HepG2 (cell line): ENCODE measurements around the gene PLXND1.

Experiments
- EZH2 ChIP-seq: conservative IDR thresholded peaks from 2 replicates; pipeline ENCODE4 v1.6.1; 2012; ENCODE audit warnings: mild to moderate bottlenecking, low read depth, low read length, moderate library complexity
- KDM5A ChIP-seq: fragments of 200-600 bp; sonication (generic); IDR thresholded peaks from 2 replicates; pipeline ENCODE4 v1.7.0; 2018; ENCODE audit warnings: antibody characterized with exemption, mild to moderate bottlenecking, low read length, borderline replicate concordance
- TCF12 ChIP-seq, 2 experiments: fragments of 450-650 bp in 1 of 2; sonication (generic) in 1 of 2; formaldehyde crosslinking in 1 of 2; IDR thresholded peaks; 2 replicates each; pipeline versions ENCODE4 v1.6.1 to v1.8.0; 2017 to 2022; ENCODE audit warnings: antibody characterized with exemption in 1 of 2, mild to moderate bottlenecking in 1 of 2, missing genetic modification reagents in 1 of 2, moderate library complexity in 1 of 2
- TGIF2 ChIP-seq: IDR thresholded peaks from 2 replicates; pipeline ENCODE4 v1.6.1; 2016; ENCODE audit warnings: control low read depth, missing compliant biosample characterization
- TF ChIP-seq, protein P1 (sequence below): sonication (generic); formaldehyde crosslinking; IDR thresholded peaks from 2 replicates; pipeline ENCODE4 v1.9.0; 2022; ENCODE audit warnings: low read depth, missing genetic modification reagents
- TF ChIP-seq, protein P2 (sequence below): sonication (generic); formaldehyde crosslinking; conservative IDR thresholded peaks from 2 replicates; pipeline ENCODE4 v1.4.0; 2020; ENCODE audit warnings: missing genetic modification reagents
- TF ChIP-seq, protein P3 (sequence below): sonication (generic); formaldehyde crosslinking; IDR thresholded peaks from 2 replicates; pipeline ENCODE4 v1.4.0; 2020; ENCODE audit warnings: low read depth, missing genetic modification reagents
- TF ChIP-seq, protein P4 (sequence below), 2 experiments: IDR thresholded peaks; 2 replicates each; pipeline ENCODE4 v1.6.1; 2011 to 2012; ENCODE audit warnings: low read length in 2 of 2, borderline replicate concordance in 1 of 2, low read depth in 1 of 2, mild to moderate bottlenecking in 1 of 2, moderate library complexity in 1 of 2

DNA sequence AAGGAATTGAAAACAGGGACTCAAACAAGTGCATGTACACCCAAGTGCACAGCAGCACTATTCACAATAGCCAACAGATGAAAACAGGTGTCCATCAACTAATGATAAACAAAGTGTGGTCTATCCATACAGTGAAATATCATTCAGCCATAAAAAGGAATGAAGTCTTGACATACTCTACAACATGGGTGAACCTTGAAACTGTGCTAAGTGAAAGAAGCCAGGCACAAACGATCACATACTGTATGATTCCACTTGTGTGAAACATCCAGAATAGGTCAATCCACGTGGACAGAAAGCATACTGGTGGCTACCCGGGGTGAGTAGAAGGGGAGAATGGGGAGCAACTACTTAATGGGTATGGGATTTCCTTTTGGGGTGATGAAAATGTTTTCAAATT lies 29.6 kb upstream of the PLXND1 start:
- TF ChIP-seq, protein P1, sequence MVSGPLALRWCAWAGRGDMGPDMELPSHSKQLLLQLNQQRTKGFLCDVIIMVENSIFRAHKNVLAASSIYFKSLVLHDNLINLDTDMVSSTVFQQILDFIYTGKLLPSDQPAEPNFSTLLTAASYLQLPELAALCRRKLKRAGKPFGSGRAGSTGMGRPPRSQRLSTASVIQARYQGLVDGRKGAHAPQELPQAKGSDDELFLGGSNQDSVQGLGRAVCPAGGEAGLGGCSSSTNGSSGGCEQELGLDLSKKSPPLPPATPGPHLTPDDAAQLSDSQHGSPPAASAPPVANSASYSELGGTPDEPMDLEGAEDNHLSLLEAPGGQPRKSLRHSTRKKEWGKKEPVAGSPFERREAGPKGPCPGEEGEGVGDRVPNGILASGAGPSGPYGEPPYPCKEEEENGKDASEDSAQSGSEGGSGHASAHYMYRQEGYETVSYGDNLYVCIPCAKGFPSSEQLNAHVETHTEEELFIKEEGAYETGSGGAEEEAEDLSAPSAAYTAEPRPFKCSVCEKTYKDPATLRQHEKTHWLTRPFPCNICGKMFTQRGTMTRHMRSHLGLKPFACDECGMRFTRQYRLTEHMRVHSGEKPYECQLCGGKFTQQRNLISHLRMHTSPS (CRISPR knock-in tag), result no peak
- TF ChIP-seq, protein P2, sequence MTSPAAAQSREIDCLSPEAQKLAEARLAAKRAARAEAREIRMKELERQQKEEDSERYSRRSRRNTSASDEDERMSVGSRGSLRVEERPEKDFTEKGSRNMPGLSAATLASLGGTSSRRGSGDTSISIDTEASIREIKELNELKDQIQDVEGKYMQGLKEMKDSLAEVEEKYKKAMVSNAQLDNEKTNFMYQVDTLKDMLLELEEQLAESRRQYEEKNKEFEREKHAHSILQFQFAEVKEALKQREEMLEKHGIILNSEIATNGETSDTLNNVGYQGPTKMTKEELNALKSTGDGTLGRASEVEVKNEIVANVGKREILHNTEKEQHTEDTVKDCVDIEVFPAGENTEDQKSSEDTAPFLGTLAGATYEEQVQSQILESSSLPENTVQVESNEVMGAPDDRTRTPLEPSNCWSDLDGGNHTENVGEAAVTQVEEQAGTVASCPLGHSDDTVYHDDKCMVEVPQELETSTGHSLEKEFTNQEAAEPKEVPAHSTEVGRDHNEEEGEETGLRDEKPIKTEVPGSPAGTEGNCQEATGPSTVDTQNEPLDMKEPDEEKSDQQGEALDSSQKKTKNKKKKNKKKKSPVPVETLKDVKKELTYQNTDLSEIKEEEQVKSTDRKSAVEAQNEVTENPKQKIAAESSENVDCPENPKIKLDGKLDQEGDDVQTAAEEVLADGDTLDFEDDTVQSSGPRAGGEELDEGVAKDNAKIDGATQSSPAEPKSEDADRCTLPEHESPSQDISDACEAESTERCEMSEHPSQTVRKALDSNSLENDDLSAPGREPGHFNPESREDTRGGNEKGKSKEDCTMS, result no peak
- TF ChIP-seq TCF12 (IDR thresholded peaks at IDR 0.05) (no peak), TCF12 (CRISPR knock-in tag; IDR thresholded peaks at IDR 0.05) (no peak), KDM5A (no peak), EZH2 (no peak), TGIF2 (CRISPR knock-in tag) (no peak)
- TF ChIP-seq, protein P3, sequence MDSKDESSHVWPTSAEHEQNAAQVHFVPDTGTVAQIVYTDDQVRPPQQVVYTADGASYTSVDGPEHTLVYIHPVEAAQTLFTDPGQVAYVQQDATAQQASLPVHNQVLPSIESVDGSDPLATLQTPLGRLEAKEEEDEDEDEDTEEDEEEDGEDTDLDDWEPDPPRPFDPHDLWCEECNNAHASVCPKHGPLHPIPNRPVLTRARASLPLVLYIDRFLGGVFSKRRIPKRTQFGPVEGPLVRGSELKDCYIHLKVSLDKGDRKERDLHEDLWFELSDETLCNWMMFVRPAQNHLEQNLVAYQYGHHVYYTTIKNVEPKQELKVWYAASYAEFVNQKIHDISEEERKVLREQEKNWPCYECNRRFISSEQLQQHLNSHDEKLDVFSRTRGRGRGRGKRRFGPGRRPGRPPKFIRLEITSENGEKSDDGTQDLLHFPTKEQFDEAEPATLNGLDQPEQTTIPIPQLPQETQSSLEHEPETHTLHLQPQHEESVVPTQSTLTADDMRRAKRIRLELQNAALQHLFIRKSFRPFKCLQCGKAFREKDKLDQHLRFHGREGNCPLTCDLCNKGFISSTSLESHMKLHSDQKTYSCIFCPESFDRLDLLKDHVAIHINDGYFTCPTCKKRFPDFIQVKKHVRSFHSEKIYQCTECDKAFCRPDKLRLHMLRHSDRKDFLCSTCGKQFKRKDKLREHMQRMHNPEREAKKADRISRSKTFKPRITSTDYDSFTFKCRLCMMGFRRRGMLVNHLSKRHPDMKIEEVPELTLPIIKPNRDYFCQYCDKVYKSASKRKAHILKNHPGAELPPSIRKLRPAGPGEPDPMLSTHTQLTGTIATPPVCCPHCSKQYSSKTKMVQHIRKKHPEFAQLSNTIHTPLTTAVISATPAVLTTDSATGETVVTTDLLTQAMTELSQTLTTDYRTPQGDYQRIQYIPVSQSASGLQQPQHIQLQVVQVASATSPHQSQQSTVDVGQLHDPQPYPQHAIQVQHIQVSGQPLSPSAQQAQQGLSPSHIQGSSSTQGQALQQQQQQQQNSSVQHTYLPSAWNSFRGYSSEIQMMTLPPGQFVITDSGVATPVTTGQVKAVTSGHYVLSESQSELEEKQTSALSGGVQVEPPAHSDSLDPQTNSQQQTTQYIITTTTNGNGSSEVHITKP, result no peak
- TF ChIP-seq, protein P4, sequence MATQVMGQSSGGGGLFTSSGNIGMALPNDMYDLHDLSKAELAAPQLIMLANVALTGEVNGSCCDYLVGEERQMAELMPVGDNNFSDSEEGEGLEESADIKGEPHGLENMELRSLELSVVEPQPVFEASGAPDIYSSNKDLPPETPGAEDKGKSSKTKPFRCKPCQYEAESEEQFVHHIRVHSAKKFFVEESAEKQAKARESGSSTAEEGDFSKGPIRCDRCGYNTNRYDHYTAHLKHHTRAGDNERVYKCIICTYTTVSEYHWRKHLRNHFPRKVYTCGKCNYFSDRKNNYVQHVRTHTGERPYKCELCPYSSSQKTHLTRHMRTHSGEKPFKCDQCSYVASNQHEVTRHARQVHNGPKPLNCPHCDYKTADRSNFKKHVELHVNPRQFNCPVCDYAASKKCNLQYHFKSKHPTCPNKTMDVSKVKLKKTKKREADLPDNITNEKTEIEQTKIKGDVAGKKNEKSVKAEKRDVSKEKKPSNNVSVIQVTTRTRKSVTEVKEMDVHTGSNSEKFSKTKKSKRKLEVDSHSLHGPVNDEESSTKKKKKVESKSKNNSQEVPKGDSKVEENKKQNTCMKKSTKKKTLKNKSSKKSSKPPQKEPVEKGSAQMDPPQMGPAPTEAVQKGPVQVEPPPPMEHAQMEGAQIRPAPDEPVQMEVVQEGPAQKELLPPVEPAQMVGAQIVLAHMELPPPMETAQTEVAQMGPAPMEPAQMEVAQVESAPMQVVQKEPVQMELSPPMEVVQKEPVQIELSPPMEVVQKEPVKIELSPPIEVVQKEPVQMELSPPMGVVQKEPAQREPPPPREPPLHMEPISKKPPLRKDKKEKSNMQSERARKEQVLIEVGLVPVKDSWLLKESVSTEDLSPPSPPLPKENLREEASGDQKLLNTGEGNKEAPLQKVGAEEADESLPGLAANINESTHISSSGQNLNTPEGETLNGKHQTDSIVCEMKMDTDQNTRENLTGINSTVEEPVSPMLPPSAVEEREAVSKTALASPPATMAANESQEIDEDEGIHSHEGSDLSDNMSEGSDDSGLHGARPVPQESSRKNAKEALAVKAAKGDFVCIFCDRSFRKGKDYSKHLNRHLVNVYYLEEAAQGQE (IDR thresholded peaks at IDR 0.05; ENCODE audit: borderline replicate concordance in 1 of 2, low read depth in 1 of 2, low read length in 2 of 2), result no peak
